GM19467 (cell line): ENCODE data around the gene HEATR1.
"Not testable (repeated sequence)": the region's sequence is repeated elsewhere in the genome, so short reads cannot be mapped to it uniquely, and the experiment has no call there.

Experiments
- ATAC-seq: cut with Tn5 transposase; IDR thresholded peaks from one replicate; pipeline ENCODE4 v1.9.1; 2021; ENCODE audit warnings: mild to moderate bottlenecking, moderate library complexity; ENCODE audit not compliant: unreplicated experiment

The HEATR1 gene

GRCh38 chr1:236511735-236512418 lies 92.4 kb downstream of the HEATR1 start:
- ATAC-seq: no peak

GRCh38 chr1:236509647-236510401 lies 94.5 kb downstream of the HEATR1 start:
- ATAC-seq: no peak

GRCh38 chr1:236509203-236509602 lies 95.1 kb downstream of the HEATR1 start:
- ATAC-seq: no peak

- no peak for ATAC-seq
Measured at GRCh38 chr1:236508593-236509027, 95.7 kb downstream of the HEATR1 start.

GRCh38 chr1:236507022-236507700 lies 97.2 kb downstream of the HEATR1 start:
- no peak for ATAC-seq

- not testable (repeated sequence) for ATAC-seq
Measured at GRCh38 chr1:236504338-236504737, 100.0 kb downstream of the HEATR1 start.

- no peak for ATAC-seq
Measured at GRCh38 chr1:236502972-236503639, 101.2 kb downstream of the HEATR1 start.

GRCh38 chr1:236502579-236502971 lies 101.7 kb downstream of the HEATR1 start:
- ATAC-seq: no peak

GRCh38 chr1:236501093-236501492 lies 103.2 kb downstream of the HEATR1 start:
- ATAC-seq: no peak
